ENCODE data around the gene OR6B1.

OR6B1 gene

DNA sequence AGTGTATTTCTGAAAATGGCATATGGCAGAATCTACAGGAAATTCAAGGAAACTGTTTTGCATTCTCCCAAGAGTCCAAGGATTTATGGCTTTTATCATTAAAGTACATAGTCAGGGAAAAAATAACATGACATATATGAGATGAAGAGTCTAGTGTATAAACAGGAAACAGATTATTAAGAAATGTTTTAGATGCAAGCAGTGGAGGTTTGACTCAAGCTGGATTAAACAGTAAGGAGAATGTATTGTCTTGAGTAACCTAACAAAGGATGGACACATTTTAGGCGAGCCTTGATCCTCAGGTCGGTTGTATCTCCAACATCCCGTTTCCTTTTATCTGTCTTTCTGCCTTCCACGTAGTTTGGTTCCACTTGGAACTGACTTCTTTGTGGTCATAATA is 17.9 kb downstream of the OR6B1 start:
- Histone ChIP-seq H3K9me3 (replicated peaks; ENCODE audit: insufficient read depth, low read length) (no peaks in the 10 kb centered on the region), H3K27ac (ENCODE audit: low read length) (no peak overlapping the region), H3K79me2 (ENCODE audit: low read length) (no peaks in the 10 kb centered on the region)

GRCh38 chr7:144019457-144019856 is 19.3 kb downstream of the OR6B1 start:
- no peak overlapping the region for H3K9ac ChIP-seq (ENCODE audit: low read length)
- H3K27me3 ChIP-seq (replicated peaks; ENCODE audit: insufficient read depth, low read length), result no peaks in the 10 kb centered on the region
- no peak overlapping the region for H3K27ac ChIP-seq (ENCODE audit: low read length)
- H3K4me3 ChIP-seq (ENCODE audit: low read length), result no peak overlapping the region
- no peak overlapping the region for H3K4me2 ChIP-seq (ENCODE audit: low read depth, low read length)
- no peaks in the 10 kb centered on the region for H4K20me1 ChIP-seq (ENCODE audit: insufficient read depth, low read length)
- no peaks in the 10 kb centered on the region for H3K36me3 ChIP-seq (replicated peaks; ENCODE audit: insufficient read depth, low read length)
- TF ChIP-seq EZH2 (optimal IDR thresholded peaks at IDR 0.05; ENCODE audit: low read depth, low read length), result no peak
- DNase-seq, result no peak
- H3K79me2 ChIP-seq (ENCODE audit: low read length), result no peaks in the 10 kb centered on the region
- no peaks in the 10 kb centered on the region for H3K9me3 ChIP-seq (replicated peaks; ENCODE audit: insufficient read depth, low read length)
- H2AFZ ChIP-seq (ENCODE audit: low read length), result no peak overlapping the region
- no peaks in the 10 kb centered on the region for H3F3A ChIP-seq (ENCODE audit: insufficient read depth, low read length)
- H3K4me1 ChIP-seq (ENCODE audit: low read length), result no peaks in the 10 kb centered on the region
- no peaks in the 10 kb centered on the region for H3K9me2 ChIP-seq (replicated peaks; ENCODE audit: insufficient read depth, low read length)

More for the DNA sequence above, 17.9 kb downstream of the OR6B1 start:
- no peak overlapping the region for H3K4me3 ChIP-seq (ENCODE audit: low read length)
- no peaks in the 10 kb centered on the region for H3K9me2 ChIP-seq (replicated peaks; ENCODE audit: insufficient read depth, low read length)
- H4K20me1 ChIP-seq (ENCODE audit: insufficient read depth, low read length), result no peaks in the 10 kb centered on the region
- H3K4me1 ChIP-seq (ENCODE audit: low read length), result no peaks in the 10 kb centered on the region
- H3K9ac ChIP-seq (ENCODE audit: low read length), result no peak overlapping the region
- no peak overlapping the region for H3K4me2 ChIP-seq (ENCODE audit: low read depth, low read length)
- no peak for DNase-seq
- no peaks in the 10 kb centered on the region for H3F3A ChIP-seq (ENCODE audit: insufficient read depth, low read length)
- no peaks in the 10 kb centered on the region for H3K27me3 ChIP-seq (replicated peaks; ENCODE audit: insufficient read depth, low read length)
- H2AFZ ChIP-seq (ENCODE audit: low read length), result no peak overlapping the region
- H3K36me3 ChIP-seq (replicated peaks; ENCODE audit: insufficient read depth, low read length), result no peaks in the 10 kb centered on the region
- no peak for TF ChIP-seq EZH2phosphoT487 (IDR thresholded peaks at IDR 0.05; ENCODE audit: low read length)
- no peak for TF ChIP-seq EZH2 (optimal IDR thresholded peaks at IDR 0.05; ENCODE audit: low read depth, low read length)
- no peak for TF ChIP-seq CTCF (IDR thresholded peaks at IDR 0.05; ENCODE audit: low read length)

GRCh38 chr7:144020340-144020739 is 20.2 kb downstream of the OR6B1 start:
- Histone ChIP-seq H3F3A (ENCODE audit: insufficient read depth, low read length) (no peaks in the 10 kb centered on the region), H3K79me2 (ENCODE audit: low read length) (no peaks in the 10 kb centered on the region), H3K4me2 (ENCODE audit: low read depth, low read length) (no peak overlapping the region), H3K9me2 (replicated peaks; ENCODE audit: insufficient read depth, low read length) (no peaks in the 10 kb centered on the region), H3K36me3 (replicated peaks; ENCODE audit: insufficient read depth, low read length) (no peaks in the 10 kb centered on the region), H3K9me3 (replicated peaks; ENCODE audit: insufficient read depth, low read length) (no peaks in the 10 kb centered on the region), H3K9ac (ENCODE audit: low read length) (no peak overlapping the region), H3K4me1 (ENCODE audit: low read length) (no peaks in the 10 kb centered on the region), H2AFZ (ENCODE audit: low read length) (no peak overlapping the region), H3K27ac (ENCODE audit: low read length) (no peak overlapping the region), H4K20me1 (ENCODE audit: insufficient read depth, low read length) (no peaks in the 10 kb centered on the region), H3K4me3 (ENCODE audit: low read length) (no peak overlapping the region), H3K27me3 (replicated peaks; ENCODE audit: insufficient read depth, low read length) (no peaks in the 10 kb centered on the region)
- no peak for DNase-seq
- TF ChIP-seq CTCF (IDR thresholded peaks at IDR 0.05; ENCODE audit: low read length) (no peak), EZH2phosphoT487 (IDR thresholded peaks at IDR 0.05; ENCODE audit: low read length) (no peak), EZH2 (optimal IDR thresholded peaks at IDR 0.05; ENCODE audit: low read depth, low read length) (no peak)

- Histone ChIP-seq H3K4me2 (ENCODE audit: low read depth, low read length) (no peak overlapping the region), H3K9me3 (replicated peaks; ENCODE audit: insufficient read depth, low read length) (no peaks in the 10 kb centered on the region), H3F3A (ENCODE audit: insufficient read depth, low read length) (no peaks in the 10 kb centered on the region), H3K4me3 (ENCODE audit: low read length) (no peak overlapping the region), H3K79me2 (ENCODE audit: low read length) (no peaks in the 10 kb centered on the region), H3K36me3 (replicated peaks; ENCODE audit: insufficient read depth, low read length) (no peaks in the 10 kb centered on the region), H3K9ac (ENCODE audit: low read length) (no peak overlapping the region), H3K4me1 (ENCODE audit: low read length) (no peaks in the 10 kb centered on the region), H3K27me3 (replicated peaks; ENCODE audit: insufficient read depth, low read length) (no peaks in the 10 kb centered on the region), H3K27ac (ENCODE audit: low read length) (no peak overlapping the region), H2AFZ (ENCODE audit: low read length) (no peak overlapping the region), H3K9me2 (replicated peaks; ENCODE audit: insufficient read depth, low read length) (no peaks in the 10 kb centered on the region), H4K20me1 (ENCODE audit: insufficient read depth, low read length) (no peaks in the 10 kb centered on the region)
- TF ChIP-seq EZH2phosphoT487 (IDR thresholded peaks at IDR 0.05; ENCODE audit: low read length) (no peak), CTCF (IDR thresholded peaks at IDR 0.05; ENCODE audit: low read length) (no peak), EZH2 (optimal IDR thresholded peaks at IDR 0.05; ENCODE audit: low read depth, low read length) (no peak)
- no peak for DNase-seq
Measured at GRCh38 chr7:144022169-144022568, 22.0 kb downstream of the OR6B1 start.

Data from MM.1S (cell line).